GM12891 (cell line): Measurements from ENCODE around the gene WRAP73.

Experiments used
- POLR2A ChIP-seq: IDR thresholded peaks from 2 replicates; pipeline ENCODE4 v1.6.1; 2011; ENCODE audit warnings: low read depth, low read length, control low read depth
- POLR2AphosphoS5 ChIP-seq: IDR thresholded peaks from 2 replicates; pipeline ENCODE4 v1.6.1; 2011; ENCODE audit warnings: low read depth, low read length, control low read depth
- TAF1 ChIP-seq: IDR thresholded peaks from 2 replicates; pipeline ENCODE4 v1.6.1; 2011; ENCODE audit warnings: low read depth, low read length, control low read depth

GRCh38 chr1:3661631-3662030 lies 11.7 kb upstream of the WRAP73 start:
- TF ChIP-seq POLR2AphosphoS5 (no peak), POLR2A (no peak), TAF1 (no peak)
